ENCODE measurements around the gene EIF4G2.

- TF ChIP-seq EP300 (IDR thresholded peaks at IDR 0.05; ENCODE audit: borderline replicate concordance in 1 of 2, control insufficient read depth in 1 of 2, low read depth in 2 of 2, low read length in 2 of 2): no peak
- no peak for TF ChIP-seq HCFC1 (IDR thresholded peaks at IDR 0.05; ENCODE audit: low read length)
- TF ChIP-seq CHD2 (IDR thresholded peaks at IDR 0.05; ENCODE audit: borderline replicate concordance, low read depth, low read length): no peak
- TF ChIP-seq CTCF (IDR thresholded peaks at IDR 0.05 in 2 of 3, conservative IDR thresholded peaks at IDR 0.05 in 1 of 3; ENCODE audit: control insufficient read depth in 2 of 3, extremely low read depth in 1 of 3, insufficient read depth in 1 of 3, low read depth in 3 of 3, low read length in 3 of 3): no peak
- TF ChIP-seq POLR2A (IDR thresholded peaks at IDR 0.05; ENCODE audit: low read depth, low read length): no peak
- TF ChIP-seq, protein P1, sequence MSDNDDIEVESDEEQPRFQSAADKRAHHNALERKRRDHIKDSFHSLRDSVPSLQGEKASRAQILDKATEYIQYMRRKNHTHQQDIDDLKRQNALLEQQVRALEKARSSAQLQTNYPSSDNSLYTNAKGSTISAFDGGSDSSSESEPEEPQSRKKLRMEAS (IDR thresholded peaks at IDR 0.05; ENCODE audit: low read depth, low read length): no peak
- no peak for TF ChIP-seq NR2C2 (IDR thresholded peaks at IDR 0.05; ENCODE audit: borderline replicate concordance, control insufficient read depth, insufficient read length, low read depth)
Measured at GRCh38 chr11:10829139-10829538, 20.4 kb upstream of the EIF4G2 start.

All from GM12878 (cell line).